WTC11 (cell line): Measurements from ENCODE around the gene RBM19. TPM values are rescaled to one million over a fixed set of nuclear protein-coding genes. Genes with fewer than 3 reads are reported as not detected.

Experiments used
- ATAC-seq: fragments of 200-7000 bp; cut with Tn5 transposase; 2 replicates; pipeline ENCODE4 v1.10.0; 2021; ENCODE audit warnings: mild to moderate bottlenecking, moderate library complexity
- CTCF ChIA-PET: fragments of 300-600 bp; sonication (Branson Sonifier 250); formaldehyde crosslinking; loops from one replicate; lab custom pipeline; 2021; ENCODE audit warnings: antibody characterized with exemption; lab: Charles Lee
- POLR2A ChIA-PET: fragments of 350-600 bp; sonication (Branson Sonifier 250); formaldehyde crosslinking; loops from one replicate; lab custom pipeline; 2021; ENCODE audit warnings: antibody characterized with exemption; lab: Charles Lee
- DNase-seq: peaks from one replicate; pipeline ENCODE4 v3.0.0; 2021; ENCODE audit warnings: low spot score
- H3K27ac Mint-ChIP-seq: 2 replicates; pipeline ENCODE4 v1.8.0; 2021; ENCODE audit warnings: mixed read lengths
- H3K27me3 Mint-ChIP-seq: 2 replicates; pipeline ENCODE4 v1.8.0; 2021; ENCODE audit warnings: low read depth, mild to moderate bottlenecking, moderate library complexity, mixed read lengths
- H3K36me3 Mint-ChIP-seq: 2 replicates; pipeline ENCODE4 v1.8.0; 2021; ENCODE audit warnings: mixed read lengths
- H3K4me1 Mint-ChIP-seq: 2 replicates; pipeline ENCODE4 v1.8.0; 2022; ENCODE audit warnings: mixed read lengths
- H3K4me3 Mint-ChIP-seq: 2 replicates; pipeline ENCODE4 v1.8.0; 2021; ENCODE audit warnings: mild to moderate bottlenecking, moderate library complexity, mixed read lengths
- H3K9me3 Mint-ChIP-seq: 2 replicates; pipeline ENCODE4 v1.8.0; 2021; ENCODE audit warnings: mixed read lengths
- ESRRA ChIP-seq: sonication (generic); formaldehyde crosslinking; IDR thresholded peaks from 2 replicates; pipeline ENCODE4 v1.8.1; 2022; ENCODE audit warnings: mild to moderate bottlenecking, missing genetic modification reagents, borderline replicate concordance
- GRHL2 ChIP-seq: fragments of 250-450 bp; sonication (Bioruptor Pico); IDR thresholded peaks from 2 replicates; pipeline ENCODE4 v1.8.0; 2022; ENCODE audit warnings: mild to moderate bottlenecking, moderate library complexity; ENCODE audit not compliant: insufficient replicate concordance, severe bottlenecking
- HMGXB4 ChIP-seq: sonication (generic); formaldehyde crosslinking; IDR thresholded peaks from 2 replicates; pipeline ENCODE4 v1.8.1; 2023; ENCODE audit warnings: mild to moderate bottlenecking, moderate library complexity, missing genetic modification reagents
- KAT7 ChIP-seq: sonication (generic); formaldehyde crosslinking; IDR thresholded peaks from 2 replicates; pipeline ENCODE4 v1.8.1; 2023; ENCODE audit warnings: missing genetic modification reagents, mild to moderate bottlenecking, borderline replicate concordance
- MYBL2 ChIP-seq: sonication (generic); formaldehyde crosslinking; IDR thresholded peaks from 2 replicates; pipeline ENCODE4 v1.8.1; 2023; ENCODE audit warnings: mild to moderate bottlenecking, moderate library complexity, missing genetic modification reagents
- NFYB ChIP-seq: sonication (generic); formaldehyde crosslinking; conservative IDR thresholded peaks from 2 replicates; pipeline ENCODE4 v1.8.0; 2022; ENCODE audit warnings: low read depth, missing genetic modification reagents
- OVOL2 ChIP-seq: fragments of 250-450 bp; sonication (Bioruptor Pico); IDR thresholded peaks from 2 replicates; pipeline ENCODE4 v1.9.0; 2021; ENCODE audit warnings: mild to moderate bottlenecking, borderline replicate concordance
- RELA ChIP-seq: sonication (generic); formaldehyde crosslinking; IDR thresholded peaks from 2 replicates; pipeline ENCODE4 v1.8.1; 2022; ENCODE audit warnings: missing genetic modification reagents, mild to moderate bottlenecking, borderline replicate concordance
- STAT6 ChIP-seq: sonication (generic); formaldehyde crosslinking; conservative IDR thresholded peaks from 2 replicates; pipeline ENCODE4 v1.8.1; 2023; ENCODE audit warnings: mild to moderate bottlenecking, low read depth, missing genetic modification reagents, moderate library complexity
- TP53 ChIP-seq: sonication (generic); formaldehyde crosslinking; IDR thresholded peaks from 2 replicates; pipeline ENCODE4 v1.8.1; 2023; ENCODE audit warnings: mild to moderate bottlenecking, missing genetic modification reagents
- ZNF138 ChIP-seq: sonication (generic); formaldehyde crosslinking; conservative IDR thresholded peaks from 2 replicates; pipeline ENCODE4 v1.8.1; 2022; ENCODE audit warnings: mild to moderate bottlenecking, moderate library complexity, missing genetic modification reagents
- ZNF263 ChIP-seq: sonication (generic); formaldehyde crosslinking; IDR thresholded peaks from 2 replicates; pipeline ENCODE4 v1.8.1; 2022; ENCODE audit warnings: low read depth, mild to moderate bottlenecking, moderate library complexity, missing genetic modification reagents
- ZNF396 ChIP-seq: fragments of 250-450 bp; sonication (Bioruptor Pico); IDR thresholded peaks from 2 replicates; pipeline ENCODE4 v1.8.0; 2021; ENCODE audit warnings: mild to moderate bottlenecking, moderate library complexity, borderline replicate concordance
- ZNF423 ChIP-seq: fragments of 250-450 bp; sonication (Bioruptor Pico); IDR thresholded peaks from 2 replicates; pipeline ENCODE4 v2.1.2; 2022; ENCODE audit warnings: mild to moderate bottlenecking, moderate library complexity
- ZNF425 ChIP-seq: fragments of 250-450 bp; sonication (Bioruptor Pico); conservative IDR thresholded peaks from 2 replicates; pipeline ENCODE4 v1.9.0; 2021; ENCODE audit warnings: mild to moderate bottlenecking
- total RNA-seq: library from RNA; stranded (reverse); gene quantifications from 3 replicates; pipeline ENCODE4 v1.2.3, GENCODE V29; 2021
- TF ChIP-seq, protein P1 (sequence below): fragments of 250-450 bp; sonication (Bioruptor Pico); IDR thresholded peaks from 2 replicates; pipeline ENCODE4 v1.9.0; 2021; ENCODE audit warnings: mild to moderate bottlenecking, borderline replicate concordance
- TF ChIP-seq, protein P2 (sequence below): sonication (generic); formaldehyde crosslinking; IDR thresholded peaks from 2 replicates; pipeline ENCODE4 v1.8.0; 2023; ENCODE audit warnings: missing genetic modification reagents, mild to moderate bottlenecking, borderline replicate concordance
- TF ChIP-seq, protein P3 (sequence below): sonication (generic); formaldehyde crosslinking; IDR thresholded peaks from 2 replicates; pipeline ENCODE4 v1.8.1; 2023; ENCODE audit warnings: mild to moderate bottlenecking, missing genetic modification reagents, moderate library complexity
- TF ChIP-seq, protein P4 (sequence below): sonication (generic); formaldehyde crosslinking; IDR thresholded peaks from 2 replicates; pipeline ENCODE4 v1.8.0; 2022; ENCODE audit warnings: mild to moderate bottlenecking, missing genetic modification reagents

Gene RBM19
- total RNA-seq, 1 experiment from 2014 or later, result 60.1 TPM

GRCh38 chr12:113898466-113898865 is 67.7 kb downstream of the RBM19 start:
- Mint-ChIP-seq H3K4me1 (peaks cover 17% of the 10 kb centered on the region), H3K27ac (no peak overlapping the region), H3K36me3 (no peaks in the 10 kb centered on the region; the same call in 1 of the 2 replicates), H3K27me3 (no peaks in the 10 kb centered on the region), H3K9me3 (no peaks in the 10 kb centered on the region), H3K4me3 (no peak overlapping the region)
- DNase-seq (no peak), ATAC-seq (no peak)
- ChIA-PET CTCF (no interaction called here), POLR2A (no interaction called here)
- TF ChIP-seq ESRRA, result no peak
- no peak for TF ChIP-seq GRHL2 (CRISPR knock-in tag)
- TF ChIP-seq ZNF423 (CRISPR knock-in tag), result no peak
- no peak for TF ChIP-seq STAT6 (CRISPR knock-in tag)
- no peak for TF ChIP-seq OVOL2
- TF ChIP-seq, protein P1, sequence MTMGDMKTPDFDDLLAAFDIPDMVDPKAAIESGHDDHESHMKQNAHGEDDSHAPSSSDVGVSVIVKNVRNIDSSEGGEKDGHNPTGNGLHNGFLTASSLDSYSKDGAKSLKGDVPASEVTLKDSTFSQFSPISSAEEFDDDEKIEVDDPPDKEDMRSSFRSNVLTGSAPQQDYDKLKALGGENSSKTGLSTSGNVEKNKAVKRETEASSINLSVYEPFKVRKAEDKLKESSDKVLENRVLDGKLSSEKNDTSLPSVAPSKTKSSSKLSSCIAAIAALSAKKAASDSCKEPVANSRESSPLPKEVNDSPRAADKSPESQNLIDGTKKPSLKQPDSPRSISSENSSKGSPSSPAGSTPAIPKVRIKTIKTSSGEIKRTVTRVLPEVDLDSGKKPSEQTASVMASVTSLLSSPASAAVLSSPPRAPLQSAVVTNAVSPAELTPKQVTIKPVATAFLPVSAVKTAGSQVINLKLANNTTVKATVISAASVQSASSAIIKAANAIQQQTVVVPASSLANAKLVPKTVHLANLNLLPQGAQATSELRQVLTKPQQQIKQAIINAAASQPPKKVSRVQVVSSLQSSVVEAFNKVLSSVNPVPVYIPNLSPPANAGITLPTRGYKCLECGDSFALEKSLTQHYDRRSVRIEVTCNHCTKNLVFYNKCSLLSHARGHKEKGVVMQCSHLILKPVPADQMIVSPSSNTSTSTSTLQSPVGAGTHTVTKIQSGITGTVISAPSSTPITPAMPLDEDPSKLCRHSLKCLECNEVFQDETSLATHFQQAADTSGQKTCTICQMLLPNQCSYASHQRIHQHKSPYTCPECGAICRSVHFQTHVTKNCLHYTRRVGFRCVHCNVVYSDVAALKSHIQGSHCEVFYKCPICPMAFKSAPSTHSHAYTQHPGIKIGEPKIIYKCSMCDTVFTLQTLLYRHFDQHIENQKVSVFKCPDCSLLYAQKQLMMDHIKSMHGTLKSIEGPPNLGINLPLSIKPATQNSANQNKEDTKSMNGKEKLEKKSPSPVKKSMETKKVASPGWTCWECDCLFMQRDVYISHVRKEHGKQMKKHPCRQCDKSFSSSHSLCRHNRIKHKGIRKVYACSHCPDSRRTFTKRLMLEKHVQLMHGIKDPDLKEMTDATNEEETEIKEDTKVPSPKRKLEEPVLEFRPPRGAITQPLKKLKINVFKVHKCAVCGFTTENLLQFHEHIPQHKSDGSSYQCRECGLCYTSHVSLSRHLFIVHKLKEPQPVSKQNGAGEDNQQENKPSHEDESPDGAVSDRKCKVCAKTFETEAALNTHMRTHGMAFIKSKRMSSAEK (CRISPR knock-in tag), result no peak
- no peak for TF ChIP-seq ZNF138 (CRISPR knock-in tag)
- TF ChIP-seq, protein P2, sequence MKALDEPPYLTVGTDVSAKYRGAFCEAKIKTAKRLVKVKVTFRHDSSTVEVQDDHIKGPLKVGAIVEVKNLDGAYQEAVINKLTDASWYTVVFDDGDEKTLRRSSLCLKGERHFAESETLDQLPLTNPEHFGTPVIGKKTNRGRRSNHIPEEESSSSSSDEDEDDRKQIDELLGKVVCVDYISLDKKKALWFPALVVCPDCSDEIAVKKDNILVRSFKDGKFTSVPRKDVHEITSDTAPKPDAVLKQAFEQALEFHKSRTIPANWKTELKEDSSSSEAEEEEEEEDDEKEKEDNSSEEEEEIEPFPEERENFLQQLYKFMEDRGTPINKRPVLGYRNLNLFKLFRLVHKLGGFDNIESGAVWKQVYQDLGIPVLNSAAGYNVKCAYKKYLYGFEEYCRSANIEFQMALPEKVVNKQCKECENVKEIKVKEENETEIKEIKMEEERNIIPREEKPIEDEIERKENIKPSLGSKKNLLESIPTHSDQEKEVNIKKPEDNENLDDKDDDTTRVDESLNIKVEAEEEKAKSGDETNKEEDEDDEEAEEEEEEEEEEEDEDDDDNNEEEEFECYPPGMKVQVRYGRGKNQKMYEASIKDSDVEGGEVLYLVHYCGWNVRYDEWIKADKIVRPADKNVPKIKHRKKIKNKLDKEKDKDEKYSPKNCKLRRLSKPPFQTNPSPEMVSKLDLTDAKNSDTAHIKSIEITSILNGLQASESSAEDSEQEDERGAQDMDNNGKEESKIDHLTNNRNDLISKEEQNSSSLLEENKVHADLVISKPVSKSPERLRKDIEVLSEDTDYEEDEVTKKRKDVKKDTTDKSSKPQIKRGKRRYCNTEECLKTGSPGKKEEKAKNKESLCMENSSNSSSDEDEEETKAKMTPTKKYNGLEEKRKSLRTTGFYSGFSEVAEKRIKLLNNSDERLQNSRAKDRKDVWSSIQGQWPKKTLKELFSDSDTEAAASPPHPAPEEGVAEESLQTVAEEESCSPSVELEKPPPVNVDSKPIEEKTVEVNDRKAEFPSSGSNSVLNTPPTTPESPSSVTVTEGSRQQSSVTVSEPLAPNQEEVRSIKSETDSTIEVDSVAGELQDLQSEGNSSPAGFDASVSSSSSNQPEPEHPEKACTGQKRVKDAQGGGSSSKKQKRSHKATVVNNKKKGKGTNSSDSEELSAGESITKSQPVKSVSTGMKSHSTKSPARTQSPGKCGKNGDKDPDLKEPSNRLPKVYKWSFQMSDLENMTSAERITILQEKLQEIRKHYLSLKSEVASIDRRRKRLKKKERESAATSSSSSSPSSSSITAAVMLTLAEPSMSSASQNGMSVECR, result no peak
- TF ChIP-seq, protein P3, sequence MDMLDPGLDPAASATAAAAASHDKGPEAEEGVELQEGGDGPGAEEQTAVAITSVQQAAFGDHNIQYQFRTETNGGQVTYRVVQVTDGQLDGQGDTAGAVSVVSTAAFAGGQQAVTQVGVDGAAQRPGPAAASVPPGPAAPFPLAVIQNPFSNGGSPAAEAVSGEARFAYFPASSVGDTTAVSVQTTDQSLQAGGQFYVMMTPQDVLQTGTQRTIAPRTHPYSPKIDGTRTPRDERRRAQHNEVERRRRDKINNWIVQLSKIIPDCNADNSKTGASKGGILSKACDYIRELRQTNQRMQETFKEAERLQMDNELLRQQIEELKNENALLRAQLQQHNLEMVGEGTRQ (CRISPR knock-in tag), result no peak
- no peak for TF ChIP-seq MYBL2
- no peak for TF ChIP-seq TP53 (CRISPR knock-in tag)
- TF ChIP-seq HMGXB4, result no peak
- TF ChIP-seq RELA, result no peak
- TF ChIP-seq, protein P4, sequence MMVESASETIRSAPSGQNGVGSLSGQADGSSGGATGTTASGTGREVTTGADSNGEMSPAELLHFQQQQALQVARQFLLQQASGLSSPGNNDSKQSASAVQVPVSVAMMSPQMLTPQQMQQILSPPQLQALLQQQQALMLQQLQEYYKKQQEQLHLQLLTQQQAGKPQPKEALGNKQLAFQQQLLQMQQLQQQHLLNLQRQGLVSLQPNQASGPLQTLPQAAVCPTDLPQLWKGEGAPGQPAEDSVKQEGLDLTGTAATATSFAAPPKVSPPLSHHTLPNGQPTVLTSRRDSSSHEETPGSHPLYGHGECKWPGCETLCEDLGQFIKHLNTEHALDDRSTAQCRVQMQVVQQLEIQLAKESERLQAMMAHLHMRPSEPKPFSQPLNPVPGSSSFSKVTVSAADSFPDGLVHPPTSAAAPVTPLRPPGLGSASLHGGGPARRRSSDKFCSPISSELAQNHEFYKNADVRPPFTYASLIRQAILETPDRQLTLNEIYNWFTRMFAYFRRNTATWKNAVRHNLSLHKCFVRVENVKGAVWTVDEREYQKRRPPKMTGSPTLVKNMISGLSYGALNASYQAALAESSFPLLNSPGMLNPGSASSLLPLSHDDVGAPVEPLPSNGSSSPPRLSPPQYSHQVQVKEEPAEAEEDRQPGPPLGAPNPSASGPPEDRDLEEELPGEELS, result no peak
- no peak for TF ChIP-seq ZNF396 (CRISPR knock-in tag)
- no peak for TF ChIP-seq NFYB (CRISPR knock-in tag)
- no peak for TF ChIP-seq ZNF425 (CRISPR knock-in tag)
- TF ChIP-seq KAT7 (CRISPR knock-in tag), result no peak
- no peak for TF ChIP-seq ZNF263
